ENCODE measurements around the gene ABCE1.

- TF ChIP-seq CTCF (IDR thresholded peaks at IDR 0.05; ENCODE audit: low read depth, low read length) (no peak), EZH2phosphoT487 (IDR thresholded peaks at IDR 0.05; ENCODE audit: low read depth) (no peak)
These were observed 80.7 kb downstream of the ABCE1 start for GRCh38 chr4:145178740-145179280.
